CD4-positive, alpha-beta T cell treated with Interleukin-12 subunit alpha and Interleukin-12 subunit beta, for 1 hour (primary cell): ENCODE data around the gene ACY1.

ENCODE experiments used
- DNase-seq: peaks from one replicate; pipeline ENCODE4 v3.0.0-alpha.2; 2020

Gene ACY1

DNA sequence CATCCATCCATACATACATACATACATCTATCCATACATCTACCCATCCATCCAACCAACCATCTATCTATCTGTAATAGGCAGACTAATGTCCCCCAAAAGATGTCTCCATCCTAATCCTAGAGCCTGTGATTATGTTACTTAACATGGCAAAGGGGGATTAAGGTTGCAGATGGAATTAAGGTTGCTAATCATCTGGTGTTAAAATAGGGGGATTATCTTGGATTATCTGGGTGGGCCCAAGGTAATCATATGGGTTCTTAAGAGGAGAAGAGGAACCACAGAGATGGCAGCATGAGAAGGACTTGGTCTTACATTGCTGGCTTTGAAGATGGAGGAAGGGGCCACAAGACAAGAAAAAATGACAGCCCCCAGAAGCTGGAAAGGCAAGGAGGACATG lies 27.1 kb downstream of the ACY1 start:
- no peak for DNase-seq

DNA sequence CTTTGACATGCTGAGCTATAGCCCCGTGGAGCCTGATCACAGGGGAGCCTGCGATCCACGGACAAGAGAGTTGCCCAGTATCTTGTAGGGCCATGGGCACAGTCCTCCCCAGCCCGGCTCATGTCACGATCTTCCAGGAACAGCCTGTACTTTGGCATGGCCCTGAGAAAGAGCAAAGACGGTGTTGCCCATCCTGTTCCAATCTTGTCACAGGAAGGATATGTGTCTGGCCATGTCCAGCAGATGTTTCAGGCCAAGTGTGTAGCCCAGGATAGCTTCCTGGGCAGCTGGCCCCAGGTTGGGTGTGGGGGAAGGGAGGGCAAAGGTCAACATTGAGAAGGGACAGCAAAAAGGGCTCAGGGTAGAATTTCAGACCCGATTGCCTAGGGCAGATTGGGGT lies 29.4 kb downstream of the ACY1 start:
- DNase-seq, result no peak

DNA sequence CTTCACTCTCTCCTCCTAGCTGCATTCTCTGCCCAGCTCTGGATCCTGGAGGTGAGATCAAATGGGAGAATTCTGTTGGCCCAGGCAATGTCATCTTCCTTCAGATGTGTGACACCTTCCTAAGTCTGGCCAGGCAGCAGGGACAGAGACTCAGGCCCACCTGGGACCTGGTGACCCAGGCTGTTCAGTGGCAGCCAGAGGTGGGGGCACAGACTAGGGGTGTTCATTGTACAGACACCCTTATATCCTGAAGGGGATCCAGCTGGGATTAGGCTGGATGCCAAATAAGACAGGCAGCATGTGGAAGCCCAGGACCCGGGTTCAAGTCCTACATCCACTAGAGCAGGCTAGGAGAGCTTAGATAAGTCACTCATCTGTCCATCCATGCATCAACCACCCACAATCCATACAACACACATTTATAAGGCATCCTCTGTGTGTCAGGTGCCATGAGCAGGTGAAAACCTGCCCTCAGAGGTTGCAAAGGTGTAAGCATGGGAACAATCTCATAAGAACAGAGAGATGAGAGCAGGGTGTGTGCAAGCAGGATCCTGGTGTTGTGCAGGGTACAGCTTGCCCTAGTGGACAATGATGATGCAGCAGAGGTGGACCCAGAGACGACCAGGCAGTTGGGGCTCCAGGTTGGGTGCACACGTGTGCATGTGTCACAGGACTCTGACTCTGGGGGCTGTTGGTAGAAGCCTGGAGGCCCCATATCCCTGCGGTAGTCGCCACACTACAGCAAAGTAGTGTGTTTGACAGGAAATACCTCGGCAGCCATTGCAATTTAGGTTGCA lies 30.7 kb downstream of the ACY1 start:
- DNase-seq, result no peak

DNA sequence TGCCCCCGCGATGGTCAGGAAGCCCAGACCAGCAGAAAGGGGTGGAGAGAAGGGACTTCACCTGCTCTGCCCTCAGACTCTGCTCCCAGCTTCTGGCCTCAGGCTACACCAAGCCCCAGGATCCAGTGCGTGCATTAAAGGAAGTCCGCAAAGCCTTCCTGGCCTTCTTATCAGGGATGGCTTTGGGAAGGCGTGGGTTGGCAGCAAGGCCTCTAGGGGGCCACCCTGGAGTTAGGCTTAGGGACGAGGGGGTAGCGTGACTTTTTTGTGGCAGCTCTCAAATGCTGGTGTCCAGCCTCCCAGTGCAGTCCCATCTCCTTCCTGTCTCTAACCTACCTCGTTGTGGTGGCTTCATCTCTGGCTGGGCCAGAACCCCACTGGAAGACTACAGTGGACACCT lies 31.3 kb downstream of the ACY1 start:
- no peak for DNase-seq

DNA sequence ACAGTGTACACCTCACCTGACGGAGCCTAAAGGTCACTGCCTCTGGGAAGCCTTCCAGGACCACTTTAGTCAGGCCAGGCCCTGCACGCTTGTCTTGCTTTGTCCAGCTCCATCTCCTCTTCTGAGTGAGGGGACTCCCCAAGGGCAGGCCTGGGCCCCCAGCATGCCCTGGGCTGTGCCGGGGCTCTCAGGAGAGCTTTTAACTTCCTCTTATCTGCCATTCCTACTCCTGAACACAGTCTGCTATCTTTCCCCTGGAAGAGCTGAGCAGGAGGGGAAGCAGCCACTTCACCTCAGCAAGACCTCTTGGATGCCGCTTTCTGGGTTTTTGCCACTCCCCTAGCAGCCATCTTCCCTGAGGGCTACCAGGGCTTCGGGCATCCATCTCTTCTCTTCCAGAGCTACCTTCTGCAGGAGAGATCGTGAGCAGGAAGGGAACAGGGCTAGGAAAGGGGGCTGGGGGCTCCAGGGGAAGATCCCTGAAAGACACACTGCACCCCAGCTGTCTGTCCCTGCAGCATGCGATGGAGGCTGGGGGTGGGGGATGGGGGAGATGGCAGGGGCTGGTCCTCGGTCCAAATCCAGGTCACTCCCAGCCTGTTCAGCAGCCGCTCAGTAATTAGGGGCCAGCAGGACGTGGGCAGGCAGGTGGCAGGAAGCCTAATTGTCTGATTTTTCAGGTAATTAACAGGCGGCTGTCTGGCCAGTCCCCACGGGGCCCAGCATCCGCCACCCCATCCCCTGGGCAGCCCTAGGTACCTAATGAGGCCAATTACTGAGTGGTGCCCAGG lies 32.3 kb downstream of the ACY1 start:
- no peak for DNase-seq

DNA sequence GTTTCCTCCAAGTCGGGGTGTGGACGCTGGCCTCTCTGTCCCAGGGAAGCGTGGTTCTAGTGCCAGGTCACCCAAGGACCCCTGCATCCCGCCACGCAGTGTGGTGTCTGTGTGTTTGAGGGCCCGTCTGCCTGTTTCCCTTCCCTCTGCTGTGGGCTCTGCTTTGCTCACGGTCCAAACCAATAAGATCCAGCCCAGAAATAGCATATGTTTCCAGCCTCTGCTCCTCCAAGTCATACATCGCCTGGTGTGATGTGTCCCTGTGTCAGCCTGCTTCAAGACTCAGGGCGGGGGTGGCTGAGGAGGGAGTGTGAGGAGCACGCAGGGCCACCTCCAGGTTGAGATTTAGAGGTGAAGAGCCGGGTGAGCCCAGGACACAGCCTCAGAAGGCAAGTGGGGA lies 34.3 kb downstream of the ACY1 start:
- DNase-seq, result no peak

DNA sequence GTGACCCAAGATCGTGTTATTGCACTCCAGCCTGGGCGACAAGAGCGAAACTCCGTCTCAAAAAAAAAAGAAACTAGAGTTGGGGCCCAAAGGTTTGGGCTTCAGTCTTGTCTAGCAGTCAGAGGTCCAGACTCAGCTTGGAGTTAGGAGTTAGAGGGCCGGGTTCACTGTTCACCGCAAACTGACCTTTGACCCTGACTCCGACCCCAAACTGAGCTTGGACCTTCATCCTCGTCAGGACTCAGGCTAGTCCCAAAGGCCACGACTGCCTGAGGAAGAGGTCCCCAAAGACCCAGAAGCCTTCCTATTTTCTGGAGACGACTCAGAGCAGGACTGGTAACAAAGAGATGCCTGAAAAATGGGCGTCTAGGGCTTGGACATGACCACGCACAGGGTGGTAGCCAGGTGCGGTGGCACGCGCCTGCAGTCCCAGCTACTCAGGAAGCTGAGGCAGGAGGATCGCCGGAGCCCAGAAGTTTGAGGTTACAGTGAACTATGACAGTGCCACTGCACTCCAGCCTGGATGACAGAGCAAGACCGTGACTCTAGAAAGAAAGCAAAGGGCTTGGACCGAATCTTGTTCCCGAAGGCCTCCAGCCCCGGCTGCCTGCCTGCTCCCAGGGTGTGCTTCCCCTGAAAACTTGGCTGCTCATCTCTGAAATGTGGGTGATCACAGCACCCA lies 35.1 kb downstream of the ACY1 start:
- no peak for DNase-seq

DNA sequence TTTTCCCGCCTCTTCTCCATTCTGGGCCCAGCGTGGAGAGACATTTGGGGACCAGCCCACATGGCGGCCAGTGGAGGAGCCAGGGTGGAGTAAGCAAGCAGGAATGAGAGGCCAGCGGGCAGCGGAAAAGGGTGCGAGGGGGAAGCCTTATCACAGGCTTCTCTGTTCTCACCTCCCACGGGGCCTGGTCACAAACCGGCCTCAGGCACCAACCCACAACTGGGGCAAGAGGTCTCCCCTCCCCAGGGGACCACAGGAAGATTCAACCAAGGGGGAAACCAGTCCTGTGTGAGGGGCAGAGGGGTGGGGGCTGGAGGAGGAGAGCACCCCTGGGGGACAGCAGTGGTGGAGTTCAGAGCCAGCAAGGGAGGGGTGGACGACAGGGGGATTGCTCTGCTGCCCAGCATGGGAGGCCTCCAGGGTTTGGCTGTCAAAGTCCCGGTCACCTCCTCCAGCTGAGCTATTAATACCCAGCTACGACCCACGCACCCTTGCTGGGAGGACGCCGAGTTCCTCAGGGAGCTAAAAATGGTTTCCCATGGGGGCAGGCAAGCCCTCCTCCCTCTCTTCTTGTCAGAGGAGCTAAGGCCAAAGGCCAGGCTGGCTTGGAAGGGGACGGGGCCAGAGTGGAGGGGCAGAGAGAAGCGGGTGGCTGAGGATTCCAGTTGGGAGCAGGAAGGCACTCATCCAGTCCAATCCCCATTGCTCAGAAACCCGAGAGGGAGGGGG lies 36.2 kb downstream of the ACY1 start:
- no peak for DNase-seq

DNA sequence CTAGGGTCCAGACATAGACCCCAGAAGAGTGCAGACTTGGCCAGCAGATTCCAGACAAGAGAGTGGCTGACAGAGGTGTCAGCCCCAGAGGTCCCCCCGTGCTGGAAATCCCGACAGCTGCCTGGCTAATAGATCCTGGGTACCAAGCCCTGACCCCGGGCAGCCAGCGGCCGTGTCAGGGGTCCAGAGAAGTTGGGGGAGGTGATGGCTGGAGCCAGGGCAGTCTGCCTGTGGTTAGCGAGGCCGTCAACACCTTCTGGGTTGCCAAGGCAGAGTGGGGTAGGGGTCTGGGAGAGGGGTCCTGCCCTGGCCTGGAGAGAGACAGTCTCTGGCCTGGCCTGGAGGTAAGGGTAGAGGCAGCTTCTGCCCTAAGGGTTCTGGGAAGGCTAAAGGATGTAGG lies 37.5 kb downstream of the ACY1 start:
- no peak for DNase-seq

DNA sequence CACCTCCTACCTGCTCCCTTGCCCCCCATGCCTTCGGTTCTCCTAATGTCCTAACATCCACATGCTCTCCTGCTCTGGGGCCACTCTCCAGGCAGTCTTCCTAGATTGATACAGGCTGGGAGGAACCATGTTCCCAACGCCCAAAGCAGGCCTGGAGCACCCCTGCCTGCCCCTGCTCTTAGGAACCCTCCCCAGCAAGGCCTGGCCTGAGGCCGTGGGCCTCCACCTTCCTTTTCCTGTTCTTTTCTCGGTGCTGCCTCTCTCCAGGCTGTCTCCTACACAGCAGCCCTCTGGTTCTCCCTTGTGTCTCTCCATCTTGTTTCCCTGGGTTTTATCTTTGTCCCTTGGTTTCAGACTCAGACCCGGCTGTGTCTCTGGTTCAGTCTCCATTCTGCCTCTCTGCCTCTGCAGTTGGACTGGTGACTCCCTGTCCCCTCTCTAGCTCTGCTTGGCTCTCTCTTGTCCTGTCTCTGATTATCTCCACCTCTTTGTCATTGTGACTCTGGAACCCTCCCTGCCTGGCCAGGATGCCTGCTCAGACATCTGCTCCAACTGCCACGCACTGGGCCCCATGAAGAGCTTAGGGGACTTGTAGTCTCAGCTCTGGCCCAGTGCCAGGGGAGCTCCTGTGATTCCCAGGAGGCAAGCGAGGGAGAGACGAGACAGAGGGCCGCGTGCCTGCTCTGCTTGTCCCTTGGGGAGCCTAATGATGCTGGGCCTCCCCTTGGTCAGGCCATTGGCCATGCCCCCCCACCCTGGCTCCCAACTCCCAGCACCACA lies 38.3 kb downstream of the ACY1 start:
- no peak for DNase-seq

DNA sequence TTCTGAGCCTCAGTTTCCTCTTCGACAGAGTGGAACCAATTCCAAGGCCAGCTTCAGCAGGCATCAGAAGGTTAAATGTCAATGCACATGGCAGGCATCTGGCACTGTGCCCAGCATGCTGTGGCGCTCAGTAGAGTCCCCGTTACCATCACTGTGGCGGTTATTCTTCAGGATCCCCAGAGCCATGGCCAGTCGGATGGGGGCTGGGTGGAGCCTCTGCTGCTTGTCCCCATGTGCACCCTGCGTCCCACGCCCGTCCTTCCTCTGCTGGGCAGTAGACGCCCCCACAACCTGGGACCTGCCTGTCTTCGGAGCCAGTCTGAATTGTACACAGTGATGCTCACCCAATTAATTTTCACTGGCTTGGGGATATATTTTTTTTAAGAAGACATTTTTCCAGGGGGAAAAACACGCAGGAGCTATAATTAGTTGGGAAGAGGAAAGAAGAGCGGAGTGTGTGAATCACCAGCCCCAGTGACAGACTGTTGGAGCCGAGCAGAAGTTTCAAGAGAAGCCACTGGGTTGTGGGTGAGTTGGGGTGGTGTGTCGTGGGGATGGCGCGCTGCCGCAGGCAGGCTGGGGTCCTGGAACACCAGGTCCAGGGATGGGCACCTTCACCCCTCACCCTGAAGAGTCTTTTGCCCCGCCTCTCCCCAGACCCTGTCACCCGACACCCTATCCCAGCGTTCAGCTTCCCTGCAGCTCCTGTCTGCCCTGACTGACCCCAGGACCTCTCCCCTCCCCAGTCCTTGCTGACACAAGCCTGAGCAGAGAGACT lies 39.2 kb downstream of the ACY1 start:
- no peak for DNase-seq

DNA sequence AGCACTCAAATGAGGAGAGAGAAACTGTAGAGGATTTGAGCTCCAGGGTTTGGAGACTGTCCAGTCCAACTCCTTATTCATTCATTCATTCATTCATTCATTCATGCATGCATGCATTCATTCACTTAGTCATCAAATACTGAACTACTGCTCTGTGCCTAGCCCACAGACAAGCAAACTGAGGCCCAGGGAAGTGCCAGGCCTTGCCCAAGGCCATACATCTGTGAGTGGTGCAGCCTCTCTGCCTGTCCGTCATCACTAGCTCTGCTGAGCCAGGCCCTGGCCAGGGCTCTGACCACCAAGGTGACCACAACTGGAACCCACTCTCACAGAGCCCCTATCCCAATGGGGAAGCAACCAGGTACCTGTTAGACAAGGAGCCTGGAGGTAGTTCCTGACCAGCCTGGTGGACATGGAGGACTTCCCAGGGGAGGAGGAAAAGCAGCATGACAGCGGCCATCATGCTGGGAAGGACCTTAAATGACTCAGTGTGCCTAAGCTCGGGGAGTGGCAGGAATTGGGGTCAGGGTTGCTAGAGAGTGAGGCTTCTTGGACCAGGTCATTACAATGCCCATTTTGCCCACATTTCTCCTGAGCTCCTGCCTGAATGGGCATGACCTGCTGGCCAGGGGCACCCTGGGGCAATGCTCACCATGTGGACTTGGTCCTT lies 39.9 kb downstream of the ACY1 start:
- no peak for DNase-seq

DNA sequence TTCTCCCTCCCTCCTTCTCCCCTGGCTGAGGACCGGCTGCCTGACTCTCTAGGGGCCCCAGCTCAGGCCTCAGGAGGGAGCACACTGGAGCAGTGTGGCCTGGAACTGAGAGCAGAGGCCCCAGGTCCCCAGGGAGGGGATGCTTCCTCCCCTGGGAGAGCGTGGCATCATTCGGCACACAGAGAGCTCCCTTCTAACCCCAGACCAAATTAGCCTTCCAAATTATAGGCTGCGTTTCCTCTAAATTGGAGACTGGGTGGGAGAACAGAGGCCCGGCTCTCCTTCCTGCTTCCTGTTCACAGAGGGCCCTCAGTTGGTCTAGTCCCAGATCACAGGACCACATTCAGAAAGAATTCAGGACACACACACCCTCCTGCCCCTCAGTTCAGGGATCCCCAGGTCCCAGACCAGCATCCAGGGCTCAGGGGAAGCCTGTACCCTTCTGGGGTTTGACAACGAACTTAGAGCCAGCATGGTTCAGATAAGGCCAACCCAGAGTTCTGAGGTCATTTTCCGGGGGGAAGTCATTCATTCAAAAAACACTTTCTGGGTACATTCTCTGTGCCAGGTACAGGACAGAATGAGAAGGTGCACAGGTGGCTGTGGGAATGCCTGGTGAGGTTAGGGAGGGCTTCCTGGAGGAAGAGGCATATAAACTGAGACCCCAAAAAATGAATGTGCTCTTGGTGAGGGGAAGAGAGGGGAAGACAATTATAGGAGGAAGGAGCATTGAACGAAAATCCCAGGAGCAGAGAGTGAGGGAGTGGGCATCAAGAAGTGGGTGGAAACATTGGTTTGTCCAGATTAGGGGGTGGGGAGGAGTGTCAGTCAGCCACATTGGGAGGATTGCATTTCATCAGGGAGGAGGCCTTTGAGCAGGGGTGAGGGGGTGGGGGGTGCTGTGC lies 40.8 kb downstream of the ACY1 start:
- DNase-seq, result no peak

DNA sequence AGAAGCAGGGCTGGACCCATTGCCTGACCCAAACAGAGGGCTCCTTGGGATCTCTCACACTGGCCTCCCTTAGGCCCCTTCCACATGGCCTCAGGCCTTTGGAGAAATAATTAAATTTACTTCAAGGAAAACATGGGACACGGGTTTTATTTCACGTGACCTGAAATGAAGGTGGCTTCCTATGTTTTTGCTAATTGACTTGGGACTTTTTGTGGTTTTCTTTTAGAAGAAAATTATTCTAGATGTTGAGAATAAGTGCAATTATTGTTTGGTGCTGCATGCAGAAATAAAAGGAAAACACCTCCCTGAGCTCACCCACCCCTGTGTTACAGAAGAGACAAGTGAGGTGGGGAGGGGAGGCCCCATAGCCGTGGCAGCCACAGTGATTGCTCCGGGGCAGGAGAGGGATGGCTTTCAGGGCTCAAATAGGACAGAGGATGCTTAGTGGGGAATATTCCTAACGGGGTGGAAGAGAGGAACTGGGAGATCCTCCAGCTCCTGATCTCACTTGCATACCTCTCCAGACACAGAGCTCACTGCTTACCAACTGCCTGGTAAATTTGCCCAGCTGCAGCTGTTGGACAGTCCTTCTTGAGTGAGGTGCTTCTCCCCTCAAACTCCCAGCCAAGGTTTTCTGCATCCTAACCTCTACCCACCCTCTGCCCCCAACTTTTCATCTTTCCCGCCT lies 41.6 kb downstream of the ACY1 start:
- no peak for DNase-seq

DNA sequence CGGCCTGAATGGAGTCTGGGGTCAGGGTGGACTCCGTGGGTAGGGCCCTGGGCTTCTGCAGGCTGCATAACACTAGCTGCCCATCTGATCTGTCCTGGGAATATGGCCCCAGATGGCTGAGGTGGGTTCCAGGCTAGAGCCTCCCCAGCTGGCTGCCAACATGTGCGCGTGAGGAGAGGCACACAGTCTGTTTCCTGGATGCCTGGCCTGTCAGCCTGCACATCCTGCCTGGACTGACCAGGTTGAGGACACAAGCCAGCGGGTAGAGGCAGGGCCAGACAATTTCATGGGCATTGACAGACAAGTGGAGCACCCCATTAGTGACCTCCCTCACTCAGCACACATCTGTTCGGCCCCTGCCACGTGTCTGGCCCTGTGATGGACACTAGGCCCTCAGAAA lies 42.1 kb downstream of the ACY1 start:
- DNase-seq, result no peak

DNA sequence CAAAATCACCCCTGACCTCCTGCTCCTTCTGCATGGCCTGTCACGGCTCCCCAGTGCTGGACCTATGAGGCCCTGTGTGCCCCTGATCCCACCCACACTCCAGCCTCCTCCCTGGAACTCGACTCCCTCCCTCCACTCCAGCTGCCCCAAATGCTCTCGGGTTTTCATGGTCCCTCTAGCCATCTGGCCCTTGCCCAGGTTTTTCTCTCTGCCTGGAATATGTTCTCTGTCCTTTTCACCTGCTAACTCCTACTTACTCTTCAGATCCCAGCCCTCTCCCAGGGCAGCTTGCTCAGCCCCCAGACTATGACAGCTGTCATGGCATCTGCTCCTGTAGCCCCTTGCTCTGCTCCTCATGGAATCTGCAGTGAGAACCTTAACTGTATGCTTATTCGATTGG lies 42.7 kb downstream of the ACY1 start:
- no peak for DNase-seq

DNA sequence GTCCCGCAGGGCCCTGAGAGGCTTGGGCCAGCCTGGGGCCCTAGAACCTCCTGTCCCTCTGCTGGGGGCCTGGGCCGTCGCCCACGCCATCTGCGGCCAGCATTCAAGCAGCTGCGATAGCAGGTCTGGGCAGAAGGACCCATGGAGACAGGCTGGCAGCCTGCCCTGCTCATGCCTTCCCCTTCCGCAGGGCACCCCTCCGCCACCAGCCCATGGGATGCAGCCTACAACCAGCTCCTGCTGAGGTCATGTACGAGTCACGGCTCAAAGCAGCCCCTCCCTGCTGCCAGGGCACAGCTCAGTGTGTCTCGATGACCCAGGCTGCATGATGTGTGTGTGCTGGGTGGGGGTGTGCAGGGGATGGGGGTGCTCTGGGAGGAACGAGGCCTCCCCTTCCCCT lies 45.2 kb downstream of the ACY1 start:
- no peak for DNase-seq

DNA sequence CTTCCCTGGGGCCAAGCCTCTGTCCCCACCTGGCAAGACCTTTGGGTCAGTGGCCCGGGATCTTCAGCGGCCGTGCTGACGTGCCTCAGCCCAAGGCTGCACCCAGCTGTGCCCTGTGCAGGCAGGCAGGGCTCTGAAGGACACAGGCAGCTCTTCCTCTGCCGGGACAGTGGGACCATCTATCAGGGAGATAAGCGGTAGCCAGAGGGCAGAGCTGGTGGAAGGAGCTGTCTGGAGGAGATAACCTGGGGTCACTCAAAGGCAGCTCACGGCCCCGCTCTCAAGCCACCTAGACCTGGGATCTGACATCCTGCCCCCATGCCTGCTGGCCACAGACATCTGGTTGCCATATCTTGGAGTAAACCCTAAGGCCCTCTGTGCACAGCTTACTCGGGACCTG lies 45.7 kb downstream of the ACY1 start:
- no peak for DNase-seq

DNA sequence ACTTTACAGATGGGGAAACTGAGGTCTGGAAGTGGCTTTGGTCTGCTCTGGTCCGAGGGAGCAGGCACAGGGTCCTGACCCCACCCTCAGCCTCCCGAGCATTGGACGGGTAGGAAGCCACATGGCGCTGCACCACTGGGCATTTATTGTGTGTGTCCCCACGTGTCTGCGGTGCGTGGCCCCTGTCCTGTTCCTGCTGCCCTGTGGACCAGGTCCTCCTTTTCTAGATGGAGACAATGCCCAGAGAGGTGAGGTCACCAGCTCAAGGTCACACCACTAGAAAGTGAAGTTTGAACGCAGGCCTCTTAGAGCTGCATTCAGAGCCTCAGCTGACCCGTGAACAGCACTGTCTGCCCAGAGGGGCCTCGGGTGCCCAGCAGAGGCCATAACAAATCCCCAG lies 46.2 kb downstream of the ACY1 start:
- DNase-seq, result no peak
